Measurements from ENCODE around the gene HNRNPM. TPM values are rescaled to one million over a fixed set of nuclear protein-coding genes. Genes with fewer than 3 reads are reported as not detected.

The HNRNPM gene
- total RNA-seq, 6 experiments from 2014 or later: 144 to 217 (median 194) TPM

- peaks cover 7% of the 10 kb centered on the region for H3K4me1 Mint-ChIP-seq (ENCODE audit: low read depth)
- DNase-seq: no peak
- peaks cover 18% of the 10 kb centered on the region for H3K36me3 Mint-ChIP-seq (ENCODE audit: low read depth)
- no peak for TF ChIP-seq CTCF (IDR thresholded peaks at IDR 0.05)
- H3K27ac Mint-ChIP-seq: no peak overlapping the region
- H3K4me3 Mint-ChIP-seq: no peak overlapping the region
- H3K27me3 Mint-ChIP-seq (ENCODE audit: insufficient read depth): no peaks in the 10 kb centered on the region
- H3K9me3 Mint-ChIP-seq: no peaks in the 10 kb centered on the region
These were observed 85.4 kb downstream of the HNRNPM start for GRCh38 chr19:8530061-8530679.

- H3K27me3 Mint-ChIP-seq (ENCODE audit: insufficient read depth): no peaks in the 10 kb centered on the region
- peaks cover 18% of the 10 kb centered on the region for H3K36me3 Mint-ChIP-seq (ENCODE audit: low read depth)
- DNase-seq: no peak
- no peak overlapping the region for H3K27ac Mint-ChIP-seq
- H3K4me3 Mint-ChIP-seq: no peak overlapping the region
- H3K9me3 Mint-ChIP-seq: no peaks in the 10 kb centered on the region
- TF ChIP-seq CTCF (IDR thresholded peaks at IDR 0.05): no peak
- peaks cover 7% of the 10 kb centered on the region for H3K4me1 Mint-ChIP-seq (ENCODE audit: low read depth)
These were observed 86.7 kb downstream of the HNRNPM start for GRCh38 chr19:8531470-8531869.

GRCh38 chr19:8532225-8532624 is 87.5 kb downstream of the HNRNPM start:
- TF ChIP-seq CTCF (IDR thresholded peaks at IDR 0.05): no peak
- Mint-ChIP-seq H3K4me1 (ENCODE audit: low read depth) (peaks cover 7% of the 10 kb centered on the region), H3K27ac (no peak overlapping the region), H3K36me3 (ENCODE audit: low read depth) (peaks cover 18% of the 10 kb centered on the region), H3K27me3 (ENCODE audit: insufficient read depth) (peaks cover 2% of the 10 kb centered on the region; the same call in 1 of the 2 replicates), H3K9me3 (no peaks in the 10 kb centered on the region), H3K4me3 (no peak overlapping the region)
- no peak for DNase-seq

- H3K27ac Mint-ChIP-seq: no peak overlapping the region
- no peaks in the 10 kb centered on the region for H3K9me3 Mint-ChIP-seq
- no peaks in the 10 kb centered on the region for H3K4me1 Mint-ChIP-seq (ENCODE audit: low read depth)
- no peak for DNase-seq
- no peak overlapping the region for H3K4me3 Mint-ChIP-seq
- H3K27me3 Mint-ChIP-seq (ENCODE audit: insufficient read depth): peaks cover 2% of the 10 kb centered on the region; the same call in 1 of the 2 replicates
- no peaks in the 10 kb centered on the region for H3K36me3 Mint-ChIP-seq (ENCODE audit: low read depth)
- TF ChIP-seq CTCF (IDR thresholded peaks at IDR 0.05): no peak
These were observed 91.5 kb downstream of the HNRNPM start for GRCh38 chr19:8536282-8536681.

GRCh38 chr19:8537099-8537498 is 92.3 kb downstream of the HNRNPM start:
- H3K4me1 Mint-ChIP-seq (ENCODE audit: low read depth): no peaks in the 10 kb centered on the region

More at GRCh38 chr19:8537099-8537498, 92.3 kb downstream of the HNRNPM start:
- Mint-ChIP-seq H3K27ac (no peak overlapping the region), H3K27me3 (ENCODE audit: insufficient read depth) (peaks cover 2% of the 10 kb centered on the region; the same call in 1 of the 2 replicates), H3K36me3 (ENCODE audit: low read depth) (no peaks in the 10 kb centered on the region), H3K9me3 (no peaks in the 10 kb centered on the region), H3K4me3 (no peak overlapping the region)
- no peak for DNase-seq
- no peak for TF ChIP-seq CTCF (IDR thresholded peaks at IDR 0.05)

Other genes with a start within 250 kb of the HNRNPM start
- not detected for gene CERS4, start 235.6 kb upstream of the HNRNPM start, total RNA-seq (2021; fragmentation: NEBNext Ultra II Directional; extraction: Animal tissue kit (Norgen Biotek cat#: 25700))
- gene CD320, start 136.6 kb upstream of the HNRNPM start, total RNA-seq (2021; fragmentation: NEBNext Ultra II Directional; extraction: Animal tissue kit (Norgen Biotek cat#: 25700)): 10 to 100 TPM; 54.2 to 65.7 (median 57.6) TPM
- 10 to 100 TPM; 54.0 to 75.9 (median 61.1) TPM for gene NDUFA7, start 123.6 kb upstream of the HNRNPM start, total RNA-seq (2021; fragmentation: NEBNext Ultra II Directional; extraction: Animal tissue kit (Norgen Biotek cat#: 25700))
- gene RPS28, start 123.5 kb upstream of the HNRNPM start, total RNA-seq (2021; fragmentation: NEBNext Ultra II Directional; extraction: Animal tissue kit (Norgen Biotek cat#: 25700)): 1,000 to 10,000 TPM; 1,135 to 1,536 (median 1,376) TPM
- under 1 TPM in 2 of 6 experiments, not detected in 4; 0.26 to 0.30 TPM for gene KANK3, start 101.7 kb upstream of the HNRNPM start, total RNA-seq (2021; fragmentation: NEBNext Ultra II Directional; extraction: Animal tissue kit (Norgen Biotek cat#: 25700))
- 1 to 10 TPM; 1.5 to 9.8 (median 2.0) TPM for gene ANGPTL4, start 80.8 kb upstream of the HNRNPM start, total RNA-seq (2021; fragmentation: NEBNext Ultra II Directional; extraction: Animal tissue kit (Norgen Biotek cat#: 25700))
- gene RAB11B, start 54.6 kb upstream of the HNRNPM start, total RNA-seq (2021; fragmentation: NEBNext Ultra II Directional; extraction: Animal tissue kit (Norgen Biotek cat#: 25700)): 100 to 1,000 TPM in 1 of 6 experiments, 10 to 100 TPM in 5; 82.5 to 107 (median 92.4) TPM
- gene MARCHF2, start 31.7 kb upstream of the HNRNPM start, total RNA-seq (2021; fragmentation: NEBNext Ultra II Directional; extraction: Animal tissue kit (Norgen Biotek cat#: 25700)): 10 to 100 TPM; 23.5 to 30.2 (median 26.0) TPM
- under 1 TPM in 2 of 6 experiments, not detected in 4; 0.21 TPM for gene PRAM1, start 57.7 kb downstream of the HNRNPM start, total RNA-seq (2021; fragmentation: NEBNext Ultra II Directional; extraction: Animal tissue kit (Norgen Biotek cat#: 25700))
- 10 to 100 TPM; 20.1 to 27.2 (median 25.5) TPM for gene ZNF414, start 69.2 kb downstream of the HNRNPM start, total RNA-seq (2021; fragmentation: NEBNext Ultra II Directional; extraction: Animal tissue kit (Norgen Biotek cat#: 25700))
- under 1 TPM; 0.09 to 0.28 (median 0.19) TPM for gene MYO1F, start 132.5 kb downstream of the HNRNPM start, total RNA-seq (2021; fragmentation: NEBNext Ultra II Directional; extraction: Animal tissue kit (Norgen Biotek cat#: 25700))
- 1 to 10 TPM in 4 of 6 experiments, under 1 TPM in 2; 0.78 to 2.1 (median 1.5) TPM for gene ADAMTS10, start 165.7 kb downstream of the HNRNPM start, total RNA-seq (2021; fragmentation: NEBNext Ultra II Directional; extraction: Animal tissue kit (Norgen Biotek cat#: 25700))
- gene NFILZ, start 185.7 kb downstream of the HNRNPM start, total RNA-seq (2021; fragmentation: NEBNext Ultra II Directional; extraction: Animal tissue kit (Norgen Biotek cat#: 25700)): not detected